Stimulated activated CD4-positive, alpha-beta T cell treated with anti-CD3 and anti-CD28 coated beads, TNF-alpha, amount 100 ng/mL, for 24 hours (primary cell): ENCODE results near the gene TSPAN13.

Experiments
- DNase-seq, 3 experiments: peaks; one replicate each; pipeline ENCODE4 v3.0.0-alpha.2; 2020; ENCODE audit warnings: low read depth in 3 of 3

Gene TSPAN13

DNA sequence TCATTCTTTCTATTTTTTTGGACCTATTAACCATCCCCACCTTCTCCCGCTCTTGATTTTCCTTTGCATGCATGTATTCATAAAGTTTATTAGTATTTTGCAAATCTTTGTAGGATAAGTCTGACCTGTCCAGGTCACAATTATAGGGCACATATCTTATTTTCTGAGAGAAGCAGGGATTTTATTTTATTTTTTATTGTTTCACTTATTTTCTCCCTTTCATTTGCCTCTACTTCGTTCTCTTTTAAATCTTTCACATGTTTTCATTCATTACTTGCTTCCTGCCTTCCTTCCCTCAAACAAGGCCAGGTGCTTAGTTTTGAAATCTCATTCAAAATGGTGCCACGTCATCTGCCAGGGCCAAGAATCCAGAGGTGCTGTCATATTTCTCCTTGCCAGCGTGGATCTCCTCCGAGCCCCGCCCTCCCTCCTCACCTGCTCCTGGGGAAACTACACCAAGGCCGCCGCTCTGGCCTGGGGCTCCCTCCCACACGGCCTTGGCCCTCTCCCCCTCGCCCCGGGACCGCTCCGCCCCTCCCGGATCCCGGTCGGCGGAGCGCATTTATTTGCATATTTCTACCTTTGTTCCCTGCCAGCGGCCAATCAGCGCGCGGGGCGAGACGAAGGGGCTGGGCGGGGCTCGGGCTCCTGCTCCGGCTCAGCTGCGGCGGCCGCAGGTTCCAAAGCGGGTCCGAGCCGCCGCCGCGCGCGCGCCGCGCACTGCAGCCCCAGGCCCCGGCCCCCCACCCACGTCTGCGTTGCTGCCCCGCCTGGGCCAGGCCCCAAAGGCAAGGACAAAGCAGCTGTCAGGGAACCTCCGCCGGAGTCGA lies at the start of gene TSPAN13:
Gene TSPAN13 (plus strand): TSS at position 654 of the 830 bp plus-strand sequence. CDS start 213 bp downstream, outside the sequence.
- peak; percentile 4 to 66 (median 28) for DNase-seq

DNA sequence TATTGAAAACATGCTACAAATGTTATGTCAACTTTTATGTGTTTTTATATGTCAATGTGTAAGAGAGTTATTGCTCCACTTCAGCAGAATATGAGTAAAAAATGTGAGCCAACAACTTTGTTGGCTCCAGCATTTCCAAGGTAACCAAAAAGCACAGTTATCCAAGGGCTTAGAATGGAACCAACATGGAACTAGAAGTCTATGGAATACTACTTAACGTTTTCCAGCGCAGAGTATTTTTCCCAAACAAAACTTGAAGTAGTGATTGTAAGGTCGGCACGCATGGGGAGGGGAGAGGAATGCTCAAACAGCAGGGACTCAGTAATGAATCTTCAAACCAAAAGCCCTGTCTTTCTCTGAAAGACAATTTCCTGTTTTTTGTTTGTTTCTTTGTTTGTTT lies 45.0 kb upstream of the TSPAN13 start:
- no peak for DNase-seq

DNA sequence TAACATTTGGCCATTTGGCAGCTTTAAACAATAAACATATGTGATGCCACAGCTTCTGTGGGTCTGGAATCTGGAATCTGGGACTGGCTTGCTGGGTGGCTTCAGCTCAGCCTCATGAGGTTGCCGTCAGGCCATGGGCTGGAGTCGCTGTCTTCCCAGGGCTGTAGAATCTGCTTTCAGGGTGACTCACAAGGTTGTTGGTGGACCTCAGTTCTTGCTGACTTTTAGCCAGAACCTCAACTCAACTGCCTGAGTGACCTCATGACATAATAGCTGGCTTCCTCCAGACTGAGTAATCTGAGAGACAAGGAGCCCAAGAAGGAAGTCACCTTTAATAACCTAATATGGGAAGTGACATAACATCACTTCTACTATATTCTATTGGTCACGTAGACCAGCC lies 44.6 kb upstream of the TSPAN13 start:
- no peak for DNase-seq

- no peak for DNase-seq
Measured at GRCh38 chr7:16710651-16711050, 42.9 kb upstream of the TSPAN13 start.

- no peak for DNase-seq
Measured at GRCh38 chr7:16711730-16712129, 41.8 kb upstream of the TSPAN13 start.

GRCh38 chr7:16712916-16713315 lies 40.6 kb upstream of the TSPAN13 start:
- no peak for DNase-seq

DNA sequence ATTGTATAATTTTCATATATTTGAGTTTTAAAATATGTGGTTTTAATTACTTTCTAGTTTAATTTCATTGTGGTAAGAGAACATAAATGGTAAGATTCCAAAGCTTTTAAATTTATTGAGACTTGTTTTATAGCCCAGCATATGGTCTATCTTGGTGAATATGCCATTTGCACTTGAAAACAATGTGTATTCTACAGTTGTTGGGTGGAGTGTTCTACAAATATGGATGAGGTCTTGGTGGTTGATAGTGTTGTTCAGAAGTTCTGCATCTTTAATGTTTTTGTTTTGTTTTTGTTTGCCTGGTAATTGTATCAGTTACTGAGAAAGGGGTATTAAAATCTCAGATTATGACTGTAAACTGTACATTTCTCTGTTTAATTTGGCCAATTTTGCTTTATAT lies 37.6 kb upstream of the TSPAN13 start:
- DNase-seq = no peak

DNA sequence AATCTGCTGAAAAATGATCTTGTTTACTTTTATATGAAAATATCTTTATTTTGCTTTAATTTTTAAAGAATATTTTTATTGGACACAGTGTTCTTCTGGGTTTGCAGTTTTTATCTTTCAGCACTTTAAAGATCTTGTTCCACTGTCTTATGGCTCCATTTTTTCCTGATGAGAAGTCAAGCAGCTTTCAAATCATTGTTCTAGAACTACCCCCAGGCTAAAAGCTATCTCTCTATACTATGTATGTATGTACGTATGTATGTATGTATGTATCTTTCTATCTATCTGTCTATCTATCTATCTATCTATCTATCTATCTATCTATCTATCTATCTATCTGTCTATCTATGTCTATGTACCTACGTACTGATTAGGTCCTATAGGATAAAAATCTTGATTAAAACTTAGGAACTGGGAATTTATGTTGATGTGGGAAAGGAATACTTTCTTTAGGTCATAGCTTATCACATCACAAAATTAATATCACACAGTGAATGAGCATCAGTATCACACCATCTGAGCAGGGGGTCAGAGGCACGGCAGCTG lies 35.4 kb upstream of the TSPAN13 start:
- DNase-seq = no peak

GRCh38 chr7:16719699-16720098 lies 33.9 kb upstream of the TSPAN13 start:
- no peak for DNase-seq

DNA sequence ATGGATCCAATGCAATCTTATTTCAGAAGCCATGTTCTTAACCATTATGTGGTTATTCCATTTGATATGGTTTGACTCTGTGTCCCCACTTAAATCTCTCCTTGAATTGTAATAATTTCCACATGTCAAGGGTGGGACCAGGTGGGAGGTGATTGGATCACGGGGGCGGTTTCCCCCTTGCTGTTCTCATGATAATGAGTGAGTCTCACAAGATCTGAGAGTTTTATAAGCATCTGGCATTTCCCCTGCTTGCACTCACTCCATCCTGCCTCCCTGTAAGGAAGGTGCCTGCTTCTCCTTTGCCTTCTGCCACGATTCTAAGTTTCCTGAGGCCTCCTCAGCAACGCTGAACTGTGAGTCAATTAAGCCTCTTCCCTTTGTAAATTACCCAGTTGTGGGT lies 32.0 kb upstream of the TSPAN13 start:
- peak in 1 of 3 experiments; percentile 5 for DNase-seq

GRCh38 chr7:16724344-16724743 lies 29.2 kb upstream of the TSPAN13 start:
- DNase-seq = no peak

DNA sequence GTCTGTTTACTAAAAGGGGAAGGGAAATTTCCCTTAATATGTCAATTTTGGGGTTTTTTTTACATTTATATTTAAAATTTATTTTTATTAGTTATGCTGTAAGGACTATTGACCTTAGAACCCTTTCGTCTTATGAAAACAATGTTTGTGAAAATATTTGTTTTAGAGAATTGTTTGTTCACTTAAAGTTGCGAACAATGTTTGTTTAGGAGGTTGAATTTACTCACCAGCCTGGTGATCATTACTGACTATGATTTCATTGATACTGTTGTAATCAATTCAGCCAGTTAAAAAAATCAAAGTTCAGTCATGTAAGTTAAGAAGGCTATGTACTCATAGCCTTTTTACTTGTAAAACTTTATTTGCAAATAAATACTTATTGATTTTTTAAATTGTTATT lies 27.4 kb upstream of the TSPAN13 start:
- no peak for DNase-seq

GRCh38 chr7:16727736-16728135 lies 25.8 kb upstream of the TSPAN13 start:
- no peak for DNase-seq

GRCh38 chr7:16728811-16729210 lies 24.7 kb upstream of the TSPAN13 start:
- no peak for DNase-seq

- no peak for DNase-seq
Measured at GRCh38 chr7:16729541-16729940, 24.0 kb upstream of the TSPAN13 start.

DNA sequence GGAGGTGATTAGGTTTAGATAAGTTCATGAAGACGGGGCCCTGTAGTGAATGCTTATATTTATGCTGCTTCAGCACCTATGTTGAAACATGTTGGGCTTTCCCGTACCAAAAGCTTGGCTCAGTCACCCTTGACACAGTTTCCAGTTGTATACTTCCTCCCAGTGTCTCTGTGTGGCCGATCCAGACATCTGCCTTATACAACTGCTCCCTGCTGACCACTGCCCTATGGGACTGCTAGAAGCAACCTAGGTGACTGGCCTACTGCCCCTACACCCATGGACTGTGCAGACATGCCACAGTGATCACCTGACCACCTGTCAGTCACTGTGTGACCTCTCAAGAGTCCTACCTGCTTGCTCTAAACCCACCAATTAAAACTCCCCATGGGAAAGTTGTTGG lies 22.6 kb upstream of the TSPAN13 start:
- DNase-seq = no peak

DNA sequence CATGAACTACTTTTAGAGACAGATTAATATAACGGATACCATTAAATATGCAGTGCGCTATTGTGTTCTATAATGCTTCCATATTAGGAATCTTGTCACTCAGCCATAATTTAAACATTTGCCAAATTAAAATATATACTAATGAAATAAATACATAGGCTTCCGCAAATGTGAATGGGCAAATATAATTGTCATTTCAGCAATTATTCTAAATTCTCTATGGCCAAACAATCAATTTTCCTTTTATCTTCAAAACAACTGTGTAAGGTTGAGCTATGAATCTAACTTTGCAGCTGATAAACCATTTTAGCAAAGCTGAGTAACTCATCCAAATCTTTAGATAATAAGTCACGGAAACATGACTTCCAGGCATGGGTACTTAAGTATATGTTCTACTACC lies 20.7 kb upstream of the TSPAN13 start:
- no peak for DNase-seq

GRCh38 chr7:16734148-16734726 lies 19.3 kb upstream of the TSPAN13 start:
- DNase-seq = no peak

- DNase-seq = no peak
Measured at GRCh38 chr7:16735020-16735419, 18.5 kb upstream of the TSPAN13 start.

DNA sequence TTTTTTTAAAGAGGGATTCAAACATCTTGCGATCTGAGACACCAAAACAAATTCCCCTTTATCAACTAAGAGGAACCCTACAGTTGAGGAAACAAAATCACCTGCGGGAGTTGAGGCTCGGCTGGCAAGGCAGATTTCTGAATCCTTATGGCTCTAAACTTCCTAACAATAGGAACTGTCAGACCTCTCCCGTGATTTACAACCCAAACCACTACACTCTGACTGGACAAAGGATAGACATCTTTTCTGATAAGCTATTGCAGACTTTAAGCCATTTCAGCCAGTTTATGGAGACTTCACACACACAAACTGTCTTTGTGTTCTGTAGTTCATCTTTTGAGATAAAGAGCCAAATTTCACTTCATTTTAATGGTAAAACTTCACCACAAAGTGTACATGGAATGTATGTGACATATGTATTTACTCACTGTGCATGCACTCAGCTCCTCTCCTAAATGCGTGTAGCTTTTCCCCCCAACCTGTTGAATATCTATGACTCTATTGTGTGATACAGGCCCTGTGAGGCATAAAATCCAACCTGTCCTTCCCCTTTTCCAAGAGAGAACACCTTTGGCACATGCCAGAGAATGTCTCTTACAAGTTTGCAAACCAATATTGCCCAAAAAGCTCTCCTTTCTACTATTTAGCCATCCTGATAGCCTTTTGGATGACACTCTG lies 15.4 kb upstream of the TSPAN13 start:
- no peak for DNase-seq

GRCh38 chr7:16739863-16740622 lies 13.5 kb upstream of the TSPAN13 start:
- DNase-seq = no peak

DNA sequence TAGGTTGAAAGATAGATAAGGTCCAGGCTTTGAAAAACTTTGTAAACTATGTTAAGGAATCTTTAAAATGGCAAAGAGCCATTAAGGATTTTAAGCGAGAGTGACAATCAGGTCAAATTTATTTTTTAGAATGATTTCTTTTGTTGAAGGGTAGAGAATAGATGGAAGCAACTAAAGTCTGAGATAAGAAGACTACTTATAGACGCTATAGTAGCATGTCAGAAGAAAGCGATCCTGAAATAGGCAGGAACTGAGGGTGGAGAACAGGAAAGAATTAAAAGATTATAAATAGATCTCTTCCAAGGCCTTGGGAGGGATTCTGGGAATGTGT lies 13.0 kb upstream of the TSPAN13 start:
- DNase-seq = no peak
